ENCODE results near the gene PGF. TPM values are rescaled to one million over a fixed set of nuclear protein-coding genes. Genes with fewer than 3 reads are reported as not detected.

Gene PGF
- polyA plus RNA-seq, 1 donor = 51.0 TPM

DNA sequence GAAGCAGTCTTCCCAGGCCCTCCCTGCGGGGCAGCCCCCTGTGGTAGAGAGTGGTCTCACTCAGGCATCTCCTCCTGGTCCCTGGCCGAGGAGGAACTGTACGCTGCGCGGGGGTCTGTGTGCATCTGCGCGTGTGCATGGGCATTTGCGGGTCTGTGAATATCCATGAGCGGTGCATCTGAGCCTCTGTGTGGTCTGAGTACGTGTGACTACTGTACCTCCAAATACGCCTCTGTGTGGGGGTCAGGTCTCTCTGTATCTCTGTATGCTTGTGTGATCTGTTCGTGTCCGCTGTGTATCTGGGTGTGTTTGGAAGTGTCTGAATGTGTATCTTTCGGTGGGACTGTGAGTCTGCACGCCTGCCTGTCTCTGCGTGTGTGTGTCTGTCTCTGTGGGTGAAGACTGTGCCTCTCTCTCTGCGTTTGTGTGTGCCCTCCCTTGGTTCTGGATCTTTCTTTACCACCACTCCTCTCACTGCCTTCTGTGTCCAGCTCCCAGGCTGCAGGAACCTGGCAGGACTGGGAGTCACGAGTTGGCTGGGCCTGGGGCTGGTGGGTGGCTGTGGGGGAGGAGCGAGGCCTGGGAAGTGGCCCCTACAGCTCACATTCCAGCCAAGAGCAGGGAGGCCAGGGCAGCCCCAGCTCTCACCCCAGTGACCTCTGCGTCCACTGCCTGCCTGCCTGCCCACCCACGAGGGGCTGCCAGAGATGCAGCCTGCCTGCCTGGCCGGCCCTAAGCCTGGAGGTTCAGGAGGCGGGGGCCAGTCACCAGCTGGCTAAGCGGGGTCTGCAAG lies 1.1 kb upstream of the PGF start:
- no peak for DNase-seq

DNA sequence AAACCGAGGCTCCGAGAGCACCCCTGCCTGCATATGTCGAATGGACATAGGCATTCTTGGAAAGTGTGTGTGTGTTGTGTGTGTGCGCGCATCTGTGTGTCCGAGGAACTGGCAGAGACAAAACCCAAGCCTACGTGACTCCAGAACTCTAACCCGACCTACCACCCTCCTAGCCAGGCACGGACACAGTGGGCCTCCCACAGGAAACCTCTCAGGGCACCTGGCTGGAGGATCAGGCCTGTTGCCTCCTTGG lies 556 bp upstream of the PGF start:
- no peak for DNase-seq

DNA sequence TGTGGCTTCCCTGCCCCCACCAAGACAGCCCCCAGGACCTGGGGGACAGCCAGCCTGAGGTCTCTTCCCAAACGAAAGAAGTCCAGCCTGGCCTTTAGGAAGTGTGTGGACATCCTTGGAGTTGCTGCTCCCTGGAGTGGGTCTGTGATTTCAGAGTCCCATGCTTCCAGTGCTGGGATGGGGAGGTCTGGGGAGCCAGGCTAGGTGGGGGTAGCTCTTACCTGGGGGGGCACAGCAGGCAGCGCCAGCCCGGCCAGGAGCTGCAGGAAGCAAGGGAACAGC lies 509 bp downstream of the PGF start:
- DNase-seq = no peak

DNA sequence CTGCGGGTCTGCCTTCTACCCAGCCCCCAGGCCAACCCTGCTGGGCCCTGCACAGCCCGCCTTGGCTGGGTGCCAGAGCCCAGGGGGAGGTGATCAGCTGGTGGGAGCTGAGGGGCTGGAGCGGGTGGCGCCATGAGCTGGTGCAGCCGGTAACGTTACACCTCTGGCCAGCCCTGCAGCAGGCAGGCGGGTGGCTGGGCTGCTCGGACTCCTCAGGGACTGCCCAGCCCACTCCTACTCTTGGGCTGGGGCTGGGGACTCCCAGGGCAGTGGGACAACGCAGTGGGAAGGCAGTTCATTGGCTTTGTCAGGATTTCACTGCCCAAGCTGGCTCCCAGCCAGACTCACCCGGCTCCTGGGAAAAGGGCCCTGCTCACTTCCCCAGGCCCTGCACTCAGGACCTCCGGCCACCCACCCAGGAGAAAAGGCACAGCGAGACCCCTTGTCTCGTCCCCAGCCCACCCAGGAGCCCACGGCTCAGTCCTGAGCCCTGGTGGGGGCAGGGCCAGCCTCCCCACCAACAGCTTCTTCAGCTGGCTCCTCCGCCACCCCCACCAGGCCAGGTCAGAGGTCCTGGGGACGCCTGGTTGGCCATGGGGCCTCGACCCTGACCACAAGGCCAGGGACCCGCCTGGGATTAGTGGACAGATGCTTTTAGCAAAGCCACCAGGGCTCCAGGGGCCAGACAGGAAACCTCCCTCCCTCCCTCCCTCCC lies 1.0 kb downstream of the PGF start:
- DNase-seq = no peak

DNA sequence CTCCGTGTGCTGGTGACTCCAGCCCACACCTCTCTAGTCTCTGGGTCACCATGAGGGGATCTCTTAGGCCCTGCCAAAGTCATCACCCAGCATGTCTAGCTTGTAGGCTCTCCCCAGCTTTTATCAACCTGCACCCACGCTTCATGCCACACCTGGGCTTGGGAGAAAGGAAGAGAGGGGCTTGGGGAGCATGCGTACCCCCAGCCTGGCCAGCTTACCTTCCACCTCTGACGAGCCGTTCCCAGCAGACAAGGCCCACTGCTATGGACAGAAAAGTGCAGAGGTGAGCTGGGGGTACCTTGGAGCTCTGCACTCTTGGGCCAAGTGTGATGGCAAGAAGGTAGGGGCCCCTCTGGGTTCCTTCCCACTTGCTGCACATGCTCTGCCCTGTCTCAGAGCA lies 1.7 kb downstream of the PGF start:
- DNase-seq = no peak

DNA sequence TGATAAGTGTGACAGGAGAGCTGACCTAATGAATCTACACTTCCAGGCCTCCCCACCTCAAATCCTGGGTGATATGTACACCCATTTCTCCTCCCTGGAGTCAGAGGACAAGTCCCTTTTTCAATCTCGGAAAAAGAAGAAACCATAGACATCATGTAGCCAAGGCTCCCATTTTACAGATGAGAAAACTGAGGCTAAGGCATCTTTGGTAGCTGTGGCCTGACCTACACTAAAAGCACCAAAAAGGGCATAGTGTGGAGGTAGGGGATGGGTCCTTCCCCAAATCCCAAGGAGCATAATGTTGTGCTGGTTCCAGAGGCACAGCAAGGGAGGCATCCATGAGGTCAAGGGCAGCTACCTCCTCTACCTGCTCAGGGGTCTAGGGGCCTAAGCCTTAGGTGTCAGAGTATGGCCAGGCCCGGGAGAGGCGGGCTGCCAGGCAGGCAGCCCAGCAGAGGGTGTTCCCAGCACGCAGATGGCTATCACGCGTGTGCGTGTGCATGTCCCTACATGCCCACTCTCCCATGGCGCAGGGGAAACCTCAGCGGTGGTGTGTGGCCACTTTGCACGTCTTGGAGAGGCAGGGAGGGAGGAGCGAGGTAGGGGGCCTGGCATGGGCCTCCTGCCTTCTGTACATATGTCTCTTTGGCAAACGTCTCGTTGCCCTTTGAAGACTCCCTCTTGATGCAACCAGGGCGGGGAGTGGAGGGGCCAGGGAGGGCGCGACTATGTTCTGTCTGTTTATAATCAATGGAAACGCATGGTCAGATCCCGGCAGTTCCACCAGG lies 2.5 kb downstream of the PGF start:
- DNase-seq = no peak

DNA sequence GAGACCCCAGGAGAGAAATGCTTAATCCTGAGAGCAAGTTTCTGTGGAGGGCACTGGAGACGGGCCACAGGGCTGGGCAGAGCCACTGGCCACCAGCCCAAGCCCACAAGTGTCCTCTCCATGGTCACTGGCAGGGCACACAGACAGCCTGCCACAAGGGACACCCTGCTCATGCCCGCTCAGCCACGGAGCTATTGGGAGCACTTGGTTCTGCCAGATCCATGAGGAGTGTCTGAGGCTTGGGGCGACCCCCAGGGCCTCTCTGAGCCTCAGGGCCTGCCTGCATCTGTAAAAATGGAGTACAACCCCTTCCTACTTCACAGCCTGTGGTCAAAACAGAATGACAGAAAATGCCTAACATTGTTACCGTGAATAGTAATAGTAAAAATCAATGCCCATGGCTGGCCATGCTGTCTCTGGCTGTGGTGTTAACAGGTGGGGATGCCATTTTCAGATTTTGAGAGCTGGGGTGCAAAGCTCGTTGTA lies 3.2 kb downstream of the PGF start:
- DNase-seq = no peak

DNA sequence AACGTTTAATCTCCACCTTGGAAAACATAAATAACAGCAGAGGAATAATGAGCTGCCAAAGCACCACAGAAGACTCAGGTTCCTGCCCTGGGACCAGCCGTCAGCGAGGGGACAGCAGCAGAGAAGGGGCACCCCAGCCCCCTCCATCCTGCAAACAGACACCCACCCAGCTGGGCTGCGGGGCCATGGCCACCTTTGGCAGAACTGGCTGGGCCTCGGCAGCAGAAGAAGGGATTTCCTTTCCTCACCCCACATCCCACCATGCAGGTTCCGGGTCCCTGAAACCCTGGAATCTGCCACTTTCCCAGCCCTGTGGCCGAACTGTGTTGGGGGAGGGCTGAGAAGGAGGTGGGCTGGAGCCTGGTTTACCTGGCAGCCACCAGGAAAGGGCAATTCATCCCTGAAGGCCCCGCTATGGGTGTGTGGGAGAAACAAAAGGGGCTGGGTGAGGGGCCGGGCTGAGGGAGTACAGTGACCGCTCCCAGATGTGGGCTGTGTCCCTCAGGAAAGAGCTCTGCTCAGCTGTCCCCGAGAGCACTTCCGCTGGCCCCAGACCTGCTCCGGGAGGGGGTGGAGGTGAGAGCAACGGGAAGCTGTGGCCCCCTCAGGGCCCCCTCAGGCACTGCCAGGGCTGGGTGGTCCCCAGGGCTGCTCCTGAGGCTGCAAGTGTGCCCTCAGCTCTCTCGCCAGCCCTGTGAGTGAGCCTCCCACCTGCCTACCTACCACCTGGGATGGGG lies 3.8 kb downstream of the PGF start:
- no peak for DNase-seq

DNA sequence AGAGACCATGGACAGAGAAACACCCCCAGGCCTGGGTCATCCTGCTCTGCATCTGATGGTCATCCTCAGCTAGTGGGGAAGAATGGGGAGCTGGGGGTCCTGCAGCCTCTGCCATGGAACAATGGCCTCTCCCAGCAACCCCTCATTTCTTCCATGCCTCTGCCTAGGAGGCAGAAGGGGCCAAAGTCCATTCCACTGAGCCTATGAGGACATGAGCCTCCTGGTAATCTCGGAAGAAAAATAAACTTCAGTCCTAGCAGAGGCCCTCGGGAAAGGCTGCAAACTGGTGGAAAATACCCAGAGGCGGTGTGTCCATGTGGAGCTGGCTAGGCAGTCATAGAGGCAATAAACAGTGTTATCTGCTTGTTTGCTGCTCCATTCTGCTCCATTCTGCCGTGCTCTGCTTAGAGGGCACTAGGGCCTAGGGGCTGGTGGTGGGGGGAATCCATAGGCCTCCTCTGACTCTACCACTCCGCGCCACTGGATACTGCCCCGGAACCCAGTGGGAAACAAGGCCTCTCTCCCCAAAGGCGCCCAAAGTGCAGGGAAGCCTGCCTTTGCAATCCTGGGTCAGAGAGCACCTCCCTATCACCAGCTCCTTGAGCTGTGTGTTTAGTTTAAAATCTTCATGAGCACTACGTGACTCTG lies 4.5 kb downstream of the PGF start:
- no peak for DNase-seq

DNA sequence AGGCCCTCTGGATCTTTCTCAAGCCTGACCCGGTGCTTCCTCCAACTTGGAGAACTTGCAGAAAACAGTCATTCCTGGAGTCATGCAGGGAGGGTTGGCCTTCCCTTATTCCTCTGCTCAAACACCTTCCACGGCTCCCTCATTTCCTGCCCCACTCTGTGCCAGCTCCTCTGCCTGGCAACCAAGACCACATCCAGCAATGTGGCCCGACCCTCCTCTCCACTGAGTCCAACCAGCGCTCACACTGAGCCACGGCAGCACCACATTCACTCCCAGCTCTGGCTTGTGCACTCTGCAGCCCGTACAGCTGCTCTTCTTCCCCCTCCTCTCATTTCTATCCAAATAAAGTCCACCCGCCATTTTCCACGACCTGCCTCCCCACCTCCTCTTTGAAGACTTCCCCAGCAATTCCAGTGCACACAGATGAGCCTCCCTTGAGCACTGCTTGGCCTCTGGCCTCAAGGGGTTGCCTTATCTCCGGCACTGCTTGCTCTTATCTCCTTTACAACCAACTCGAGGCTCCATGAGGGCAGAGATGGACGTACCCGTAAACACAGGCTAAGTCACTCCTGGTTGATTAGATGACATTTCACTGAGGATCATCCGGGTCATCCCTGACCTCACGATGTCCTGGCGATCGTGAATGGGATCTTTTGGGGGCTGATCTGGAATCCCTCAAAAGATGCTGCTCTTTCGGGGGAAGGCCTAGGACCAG lies 5.4 kb downstream of the PGF start:
- DNase-seq = no peak

DNA sequence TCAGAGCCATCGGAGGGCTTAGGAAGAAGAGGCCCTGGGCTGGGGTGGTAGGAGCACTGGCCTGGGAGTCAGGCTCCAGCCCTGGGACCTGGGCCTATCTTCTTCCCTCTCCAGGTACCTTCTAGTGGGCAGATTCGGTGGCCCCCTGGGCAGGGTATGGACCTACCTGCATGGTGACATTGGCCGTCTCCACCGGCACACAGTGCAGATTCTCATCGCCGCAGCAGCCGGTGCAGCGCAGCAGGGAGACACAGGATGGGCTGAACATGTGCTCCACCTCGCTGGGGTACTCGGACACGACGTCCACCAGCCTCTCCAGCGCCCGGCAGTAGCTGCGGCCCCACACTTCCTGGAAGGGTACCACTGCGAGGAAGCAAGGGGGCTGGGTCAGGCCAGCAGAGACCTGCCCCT lies 6.2 kb downstream of the PGF start:
- DNase-seq = no peak

DNA sequence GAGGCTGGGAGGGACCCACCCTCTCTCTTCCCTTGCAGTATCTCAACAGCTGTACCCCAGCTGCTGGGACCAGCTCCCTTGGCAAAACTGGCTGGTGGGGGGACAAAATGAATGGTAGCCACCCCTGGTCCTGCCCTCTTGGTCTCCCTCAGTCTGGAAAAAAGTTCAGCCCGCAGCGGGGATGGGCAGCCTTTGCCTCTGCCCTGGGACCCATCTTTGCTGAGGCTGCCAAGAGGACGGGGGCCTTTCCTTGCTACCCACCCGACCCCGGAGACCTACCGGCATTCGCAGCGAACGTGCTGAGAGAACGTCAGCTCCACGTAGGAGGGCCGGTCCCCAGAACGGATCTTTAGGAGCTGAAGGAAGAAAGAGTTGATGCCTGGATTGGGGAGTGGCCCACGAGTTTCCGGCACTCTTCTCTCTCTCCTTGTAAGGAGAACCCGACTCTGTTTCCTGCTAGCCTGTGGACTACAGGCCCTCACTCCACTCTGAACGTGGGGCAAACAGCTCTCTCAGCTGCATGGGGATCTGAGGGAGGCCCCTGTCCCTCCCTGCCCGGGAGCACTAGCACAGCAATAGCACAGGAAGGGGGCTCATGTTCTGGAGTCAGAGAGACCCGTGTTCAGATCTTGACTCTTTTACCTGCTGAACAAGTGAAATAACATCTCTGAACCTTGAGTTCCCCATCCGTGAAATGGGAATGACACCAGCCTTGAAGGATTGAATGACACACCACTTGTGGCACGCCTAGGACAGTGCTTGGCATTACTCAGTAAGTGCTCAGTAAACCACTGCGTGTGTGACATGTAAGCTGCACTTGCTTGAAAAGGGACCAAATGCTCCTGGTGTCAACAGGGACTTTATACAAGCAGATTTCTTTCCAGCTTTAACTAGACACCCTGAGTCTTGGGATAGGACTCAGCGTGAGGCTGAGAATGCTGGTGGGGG lies 6.9 kb downstream of the PGF start:
- no peak for DNase-seq

DNA sequence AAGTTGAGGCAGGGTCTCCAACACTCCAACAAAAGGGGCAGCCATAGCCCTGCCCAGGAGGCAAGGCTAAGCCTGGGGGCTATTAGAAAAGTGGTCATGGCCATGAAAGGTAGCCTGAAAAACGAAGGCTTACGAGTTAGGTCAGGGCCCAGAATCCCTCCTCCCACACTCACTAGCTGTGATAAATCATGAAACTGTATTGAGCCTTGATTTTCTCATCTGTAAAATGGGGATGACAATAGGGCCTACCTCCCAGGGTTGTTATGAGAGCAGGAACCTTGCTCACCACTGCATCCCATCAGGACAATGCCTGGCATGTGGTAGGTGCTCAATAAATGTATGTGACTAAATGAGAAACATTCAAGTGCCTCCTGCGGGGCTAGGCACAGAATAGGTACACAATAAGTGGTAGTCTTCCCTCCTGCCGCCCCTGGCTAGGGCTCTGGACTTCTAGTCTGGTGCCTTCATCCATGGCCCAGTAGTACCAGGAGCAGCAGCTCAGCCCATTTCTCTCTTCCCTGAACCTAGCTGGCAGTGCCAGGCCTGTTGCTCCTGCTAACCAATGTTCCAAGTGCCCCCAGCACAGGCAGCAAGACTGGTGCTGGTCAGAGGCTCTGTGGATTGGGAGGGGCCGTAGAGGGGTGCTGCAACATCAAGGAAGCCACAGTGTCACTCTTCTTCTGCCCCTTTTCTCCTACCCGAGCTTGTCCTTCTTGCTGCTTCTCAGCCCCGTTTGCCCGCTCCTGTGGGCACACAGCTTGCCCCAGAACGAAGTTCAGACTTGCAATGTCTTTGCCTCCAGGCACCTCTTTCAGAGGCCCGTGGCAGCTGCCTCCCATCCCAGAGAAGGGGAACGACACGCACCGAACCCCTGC lies 7.8 kb downstream of the PGF start:
- DNase-seq = no peak

DNA sequence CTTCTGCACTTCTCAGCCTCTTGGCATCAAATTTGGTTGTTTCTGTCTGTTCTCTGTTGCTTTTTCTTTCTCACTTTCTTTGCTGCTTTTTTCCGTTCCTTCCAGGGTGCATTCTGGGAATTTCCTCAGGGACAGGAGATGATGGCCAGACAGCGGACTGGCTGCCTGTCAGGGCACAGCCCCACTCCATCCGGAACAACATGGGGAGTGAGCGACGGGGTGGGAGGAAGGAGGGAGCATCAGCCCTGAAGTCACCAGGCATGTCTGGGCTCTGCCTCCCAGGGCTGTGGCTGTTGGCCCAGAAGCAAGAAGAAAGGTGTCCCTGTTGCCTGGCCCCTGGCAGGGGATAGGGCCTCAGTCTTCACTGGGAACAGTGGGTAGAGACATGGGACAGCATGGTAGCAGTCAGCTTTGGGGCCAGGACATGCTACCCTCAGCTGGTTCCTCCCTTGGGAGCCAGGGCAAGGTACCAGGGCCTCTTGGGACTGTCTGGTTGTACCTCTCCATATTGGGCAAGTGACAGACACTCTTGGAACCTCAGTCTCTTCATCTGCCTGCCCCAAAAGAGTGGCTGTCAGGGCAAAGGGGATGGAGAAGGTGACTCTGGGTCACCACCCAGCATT lies 8.6 kb downstream of the PGF start:
- DNase-seq = no peak

DNA sequence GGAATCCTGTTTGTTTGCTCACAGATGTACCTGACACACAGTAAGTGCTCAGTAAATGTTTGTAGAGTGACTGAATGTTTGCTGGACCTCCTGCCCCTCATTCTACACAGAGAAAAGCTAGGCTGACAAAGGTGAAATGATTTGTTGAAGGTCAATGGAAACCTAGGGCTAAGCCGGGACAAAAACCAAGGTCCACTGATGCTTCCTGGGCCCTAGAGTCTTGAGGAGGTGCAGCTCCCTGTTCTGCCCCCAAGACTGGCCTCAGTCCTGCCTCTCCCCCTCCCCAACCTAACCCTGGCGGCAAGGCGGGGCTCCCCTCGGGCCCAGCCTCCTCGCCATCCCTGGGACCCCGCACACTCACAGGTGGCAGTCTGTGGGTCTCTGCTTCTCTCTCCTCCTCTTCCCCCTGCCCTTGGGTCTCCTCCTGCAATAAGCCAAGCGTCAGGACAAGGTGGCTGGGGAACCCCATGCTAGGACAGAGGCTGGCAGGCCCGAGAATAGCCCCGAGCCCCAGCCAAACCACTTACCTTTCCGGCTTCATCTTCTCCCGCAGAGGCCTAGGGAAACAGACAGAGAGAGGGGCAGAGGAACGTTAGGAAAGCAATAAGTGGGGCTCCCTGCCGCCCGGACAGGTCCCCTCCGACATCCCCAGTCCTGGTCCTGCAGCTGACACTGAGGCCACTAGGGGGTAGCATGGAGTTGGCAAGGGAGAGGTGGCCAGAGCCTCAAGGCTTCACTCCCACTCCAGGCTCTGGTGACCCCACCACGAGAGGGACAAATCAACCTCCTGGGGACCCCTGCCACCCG lies 9.3 kb downstream of the PGF start:
- peak; percentile 83 for DNase-seq

DNA sequence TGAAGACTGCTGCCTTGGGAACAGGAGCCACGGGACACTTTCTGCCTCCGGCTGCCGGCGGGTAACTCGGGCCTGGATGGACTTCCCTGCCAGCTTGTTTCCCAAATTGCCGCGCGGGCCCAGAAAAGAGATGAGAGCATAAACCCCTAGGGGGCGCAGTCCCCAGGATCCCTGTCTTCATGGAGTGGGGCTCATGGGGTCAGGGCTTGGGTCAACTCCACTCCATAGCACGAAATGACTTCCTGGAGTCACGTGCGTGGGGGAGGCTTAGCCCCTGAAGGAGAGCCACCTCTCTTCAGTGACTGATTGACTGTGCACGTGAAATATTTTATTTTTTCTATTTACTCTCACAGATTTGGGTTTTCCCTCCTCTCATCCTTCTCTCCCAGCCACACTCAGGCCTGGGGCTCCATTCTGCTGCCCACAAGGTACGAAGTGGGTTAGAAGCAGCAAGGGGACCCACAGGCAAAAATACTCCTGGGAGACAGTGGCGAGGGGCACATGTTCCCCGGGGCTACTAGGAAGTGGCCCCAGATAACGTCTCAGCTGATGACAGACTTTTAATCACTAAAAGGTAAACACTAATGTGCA lies 10.0 kb downstream of the PGF start:
- DNase-seq = no peak

DNA sequence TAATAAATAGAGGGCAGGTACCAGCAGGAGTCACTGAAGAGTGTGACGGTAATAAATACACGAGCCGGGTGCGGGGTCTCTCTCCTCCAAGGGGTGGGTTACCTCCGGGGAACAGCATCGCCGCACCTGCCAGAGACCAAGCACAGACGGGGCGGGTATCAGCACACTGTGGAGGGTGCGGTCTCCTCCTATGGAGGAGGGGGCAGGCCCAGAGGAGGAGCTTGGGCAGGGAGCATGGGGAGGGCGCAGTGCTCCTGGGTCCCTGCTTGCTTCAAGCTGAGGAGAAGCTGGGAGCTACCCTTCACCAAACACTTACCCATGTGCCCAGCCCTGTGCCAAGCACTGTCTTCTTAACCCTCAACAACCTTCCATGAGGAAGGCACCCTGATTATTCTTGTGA lies 12.8 kb downstream of the PGF start:
- no peak for DNase-seq

DNA sequence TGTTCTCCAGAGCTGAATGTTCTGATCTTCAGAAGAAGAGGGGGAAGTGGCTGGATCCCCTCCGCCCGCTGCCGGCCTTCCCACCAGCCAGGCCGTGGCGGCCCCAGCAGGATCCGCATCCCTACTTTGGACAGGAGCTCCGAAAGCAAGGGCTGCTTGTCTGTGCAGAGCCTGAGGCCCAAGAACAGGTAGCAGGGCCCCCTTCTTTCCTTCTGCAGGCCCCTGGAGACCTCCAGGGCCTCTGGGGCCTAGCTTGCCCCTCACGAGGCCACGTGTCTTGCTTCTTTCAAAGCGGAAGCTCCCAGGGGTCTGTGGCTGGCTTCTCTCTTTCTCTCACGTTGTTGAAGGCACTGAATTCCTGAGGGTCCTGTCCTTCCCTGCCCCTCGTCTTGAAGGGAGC lies 13.2 kb downstream of the PGF start:
- DNase-seq = no peak
